ENCODE data around the gene PRSS50. TPM values are rescaled to one million over a fixed set of nuclear protein-coding genes. Genes with fewer than 3 reads are reported as not detected.

PRSS50 gene
- total RNA-seq, 1 experiment from 2014 or later: not detected

- no TSS peak for BruUV-seq (replicated peaks)
- H3K27ac Mint-ChIP-seq (ENCODE audit: unreplicated experiment): no peak overlapping the region
- no peak for TF ChIP-seq CTCF (IDR thresholded peaks at IDR 0.05; ENCODE audit: unreplicated experiment)
Measured at GRCh38 chr3:46736006-46736872, 18.6 kb upstream of the PRSS50 start.

GRCh38 chr3:46734773-46735172 lies 17.1 kb upstream of the PRSS50 start:
- H3K27me3 Mint-ChIP-seq (ENCODE audit: unreplicated experiment): peaks cover 62% of the 10 kb centered on the region
- no peaks in the 10 kb centered on the region for H3K9me3 Mint-ChIP-seq (ENCODE audit: low read depth, unreplicated experiment)
- BruUV-seq (replicated peaks): no TSS peak
- no peak for TF ChIP-seq CTCF (IDR thresholded peaks at IDR 0.05; ENCODE audit: unreplicated experiment)
- CTCF ChIA-PET: no interaction called here
- no peak overlapping the region for H3K4me3 Mint-ChIP-seq (ENCODE audit: low read depth, unreplicated experiment)
- no peaks in the 10 kb centered on the region for H3K36me3 Mint-ChIP-seq (ENCODE audit: insufficient read depth, unreplicated experiment)
- H3K27ac Mint-ChIP-seq (ENCODE audit: unreplicated experiment): no peak overlapping the region
- intact Hi-C loops (cut with micrococcal nuclease; ENCODE audit: unreplicated experiment): no loop called here
- no peaks in the 10 kb centered on the region for H3K4me1 Mint-ChIP-seq (ENCODE audit: low read depth, unreplicated experiment)
- DNase-seq: no peak

More at GRCh38 chr3:46736006-46736872, 18.6 kb upstream of the PRSS50 start:
- CTCF ChIA-PET: no interaction called here
- intact Hi-C loops (cut with micrococcal nuclease; ENCODE audit: unreplicated experiment): no loop called here
- no peak for DNase-seq
- H3K9me3 Mint-ChIP-seq (ENCODE audit: low read depth, unreplicated experiment): no peaks in the 10 kb centered on the region
- no peak overlapping the region for H3K4me3 Mint-ChIP-seq (ENCODE audit: low read depth, unreplicated experiment)
- no peaks in the 10 kb centered on the region for H3K36me3 Mint-ChIP-seq (ENCODE audit: insufficient read depth, unreplicated experiment)
- H3K4me1 Mint-ChIP-seq (ENCODE audit: low read depth, unreplicated experiment): no peaks in the 10 kb centered on the region
- H3K27me3 Mint-ChIP-seq (ENCODE audit: unreplicated experiment): peaks cover 57% of the 10 kb centered on the region

GRCh38 chr3:46733026-46733800 lies 15.5 kb upstream of the PRSS50 start:
- Mint-ChIP-seq H3K36me3 (ENCODE audit: insufficient read depth, unreplicated experiment) (no peaks in the 10 kb centered on the region), H3K4me1 (ENCODE audit: low read depth, unreplicated experiment) (no peaks in the 10 kb centered on the region), H3K9me3 (ENCODE audit: low read depth, unreplicated experiment) (no peaks in the 10 kb centered on the region), H3K4me3 (ENCODE audit: low read depth, unreplicated experiment) (no peak overlapping the region), H3K27ac (ENCODE audit: unreplicated experiment) (no peak overlapping the region), H3K27me3 (ENCODE audit: unreplicated experiment) (peaks cover 61% of the 10 kb centered on the region)
- CTCF ChIA-PET: no interaction called here
- intact Hi-C loops (cut with micrococcal nuclease; ENCODE audit: unreplicated experiment): no loop called here
- no peak for DNase-seq
- TF ChIP-seq CTCF (IDR thresholded peaks at IDR 0.05; ENCODE audit: unreplicated experiment): no peak
- BruUV-seq (replicated peaks): no TSS peak

DNA sequence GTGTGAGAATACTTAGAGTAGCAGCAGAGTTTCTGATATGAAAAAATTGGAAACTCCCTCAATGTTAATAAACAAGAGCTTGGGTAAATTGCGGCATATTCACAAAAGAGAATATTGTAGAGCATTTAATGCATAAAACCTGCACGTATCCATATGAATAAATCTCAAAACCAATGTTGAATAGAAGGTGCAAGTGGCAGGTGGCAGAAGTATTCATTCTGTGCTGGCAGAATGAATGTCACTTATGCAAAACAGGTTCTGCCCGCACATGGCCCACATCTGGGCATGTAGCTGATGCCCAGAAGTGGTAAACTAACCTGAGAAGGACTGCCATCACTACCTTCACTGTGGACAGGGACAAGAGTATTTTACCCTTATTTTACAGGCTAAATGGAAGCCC lies 14.1 kb upstream of the PRSS50 start:
- Mint-ChIP-seq H3K27ac (ENCODE audit: unreplicated experiment) (no peak overlapping the region), H3K36me3 (ENCODE audit: insufficient read depth, unreplicated experiment) (no peaks in the 10 kb centered on the region), H3K27me3 (ENCODE audit: unreplicated experiment) (peaks cover 48% of the 10 kb centered on the region), H3K4me3 (ENCODE audit: low read depth, unreplicated experiment) (no peak overlapping the region), H3K4me1 (ENCODE audit: low read depth, unreplicated experiment) (no peaks in the 10 kb centered on the region), H3K9me3 (ENCODE audit: low read depth, unreplicated experiment) (no peaks in the 10 kb centered on the region)
- intact Hi-C loops (cut with micrococcal nuclease; ENCODE audit: unreplicated experiment): no loop called here
- CTCF ChIA-PET: no interaction called here
- BruUV-seq (replicated peaks): no TSS peak
- DNase-seq: no peak
- TF ChIP-seq CTCF (IDR thresholded peaks at IDR 0.05; ENCODE audit: unreplicated experiment): no peak

Data from Calu3 (cell line).